ENCODE data around the gene SAT2. TPM values are rescaled to one million over a fixed set of nuclear protein-coding genes. Genes with fewer than 3 reads are reported as not detected.
A peak's percentile ranks its signal among the peaks of the same experiment; 100 is the strongest.

The SAT2 gene
- total and polyA plus RNA-seq, 2 of the 13 experiments (the other 11 are each of a cell fraction or from before 2014, with no cell fraction given): 37.6 to 93.7 TPM

- peak; percentile 68; the same call in 1 of the 2 replicates for TF ChIP-seq KAT8 (CRISPR knock-in tag; IDR thresholded peaks at IDR 0.05)
- TF ChIP-seq ZNF12 (CRISPR knock-in tag; IDR thresholded peaks at IDR 0.05): no peak
- TF ChIP-seq ZBTB10 (CRISPR knock-in tag; IDR thresholded peaks at IDR 0.05; ENCODE audit: borderline replicate concordance): peak; percentile 79; the same call in 1 of the 2 replicates
- 0 out of 2 replicates have a peak, but pooled peaks have one; percentile 51 for TF ChIP-seq ZNF766 (CRISPR knock-in tag; IDR thresholded peaks at IDR 0.05; ENCODE audit: borderline replicate concordance)
- peak; percentile 69; the same call in 1 of the 2 replicates for TF ChIP-seq KLF12 (CRISPR knock-in tag; IDR thresholded peaks at IDR 0.05; ENCODE audit: borderline replicate concordance)
- TF ChIP-seq ZNF136 (CRISPR knock-in tag; IDR thresholded peaks at IDR 0.05; ENCODE audit: low read depth): no peak
- no peak for TF ChIP-seq MAF1 (CRISPR knock-in tag; IDR thresholded peaks at IDR 0.05; ENCODE audit: borderline replicate concordance)
- no peak for TF ChIP-seq ZIK1 (CRISPR knock-in tag; IDR thresholded peaks at IDR 0.05; ENCODE audit: borderline replicate concordance, low read depth)
- TF ChIP-seq AHR (CRISPR knock-in tag; IDR thresholded peaks at IDR 0.05): no peak
- TF ChIP-seq POLR2AphosphoS2 (IDR thresholded peaks at IDR 0.05; ENCODE audit: low read depth, low read length): no peak
- peak; percentile 90 for TF ChIP-seq PHF8 (CRISPR knock-in tag; IDR thresholded peaks at IDR 0.05)
- TF ChIP-seq ADNP (CRISPR knock-in tag; IDR thresholded peaks at IDR 0.05): no peak
- no peak for TF ChIP-seq ATF7 (IDR thresholded peaks at IDR 0.05)
- no peak for TF ChIP-seq ATF7 (CRISPR knock-in tag; IDR thresholded peaks at IDR 0.05)
- peak; percentile 63; the same call in 1 of the 2 replicates for TF ChIP-seq ZNF317 (CRISPR knock-in tag; IDR thresholded peaks at IDR 0.05)
- no peak for TF ChIP-seq U2AF2 (IDR thresholded peaks at IDR 0.05; ENCODE audit: low read depth, low read length)
- no peak for TF ChIP-seq GRHL1 (CRISPR knock-in tag; conservative IDR thresholded peaks at IDR 0.05)
- no peak for TF ChIP-seq ATRX (CRISPR knock-in tag; IDR thresholded peaks at IDR 0.05; ENCODE audit: borderline replicate concordance)
- TF ChIP-seq ZBTB43 (CRISPR knock-in tag; conservative IDR thresholded peaks at IDR 0.05): peak; percentile 68; the same call in 1 of the 2 replicates
- TF ChIP-seq MTA1 (CRISPR knock-in tag; IDR thresholded peaks at IDR 0.05; ENCODE audit: borderline replicate concordance): 0 out of 2 replicates have a peak, but pooled peaks have one; percentile 50
- TF ChIP-seq MLLT10 (CRISPR knock-in tag; IDR thresholded peaks at IDR 0.05): no peak
- TF ChIP-seq ISL2 (CRISPR knock-in tag; IDR thresholded peaks at IDR 0.05): peak; percentile 69
- TF ChIP-seq ZNF562 (CRISPR knock-in tag; IDR thresholded peaks at IDR 0.05; ENCODE audit: borderline replicate concordance): no peak
- no peak for TF ChIP-seq IRF2 (CRISPR knock-in tag; IDR thresholded peaks at IDR 0.05)
- 0 out of 2 replicates have a peak, but pooled peaks have one; percentile 65 for TF ChIP-seq HMG20B (CRISPR knock-in tag; conservative IDR thresholded peaks at IDR 0.05)
- no peak for TF ChIP-seq SMAD1 (CRISPR knock-in tag; IDR thresholded peaks at IDR 0.05; ENCODE audit: borderline replicate concordance, low read depth)
Observed at GRCh38 chr17:7627250-7628121, at the start of gene SAT2 (continued).

All from HepG2 (cell line).